Smooth muscle cell (in vitro differentiated cells): ENCODE measurements around the gene PDE3B. TPM values are rescaled to one million over a fixed set of nuclear protein-coding genes. Genes with fewer than 3 reads are reported as not detected.
A peak's percentile ranks its signal among the peaks of the same experiment; 100 is the strongest.

Experiments
- DNase-seq: peaks from one replicate; lab custom pipeline; 2025; ENCODE audit not compliant: unreplicated experiment; lab: John Stamatoyannopoulos, UW
- H2AFZ ChIP-seq: fragments of 200-600 bp; sonication (generic); 2 replicates; pipeline ENCODE4 v1.6.0; 2016; ENCODE audit warnings: antibody characterized with exemption, low read depth, mild to moderate bottlenecking
- H3F3A ChIP-seq: fragments of 200-600 bp; sonication (generic); 2 replicates; pipeline ENCODE4 v1.6.0; 2017; ENCODE audit warnings: antibody characterized with exemption, low read depth
- H3K27ac ChIP-seq: fragments of 200-600 bp; sonication (generic); 2 replicates; pipeline ENCODE4 v1.5.1; 2016; ENCODE audit warnings: low read depth, mild to moderate bottlenecking
- H3K27me3 ChIP-seq: fragments of 200-600 bp; sonication (generic); 2 replicates; pipeline ENCODE4 v1.6.1; 2016; ENCODE audit warnings: low read depth, mild to moderate bottlenecking
- H3K36me3 ChIP-seq: fragments of 200-600 bp; sonication (generic); 2 replicates; pipeline ENCODE4 v1.5.1; 2016; ENCODE audit warnings: low read depth
- H3K4me1 ChIP-seq: fragments of 200-600 bp; sonication (generic); 2 replicates; pipeline ENCODE4 v1.5.1; 2016; ENCODE audit warnings: low read depth
- H3K4me2 ChIP-seq: fragments of 200-600 bp; sonication (generic); 2 replicates; pipeline ENCODE4 v1.6.0; 2016; ENCODE audit warnings: mild to moderate bottlenecking
- H3K4me3 ChIP-seq: fragments of 200-600 bp; sonication (generic); 2 replicates; pipeline ENCODE4 v1.5.1; 2016; ENCODE audit warnings: mild to moderate bottlenecking
- H3K79me2 ChIP-seq: fragments of 200-600 bp; sonication (generic); 2 replicates; pipeline ENCODE4 v1.6.0; 2016; ENCODE audit warnings: low read depth, mild to moderate bottlenecking
- H3K9ac ChIP-seq: fragments of 200-600 bp; sonication (generic); 2 replicates; pipeline ENCODE4 v1.6.0; 2016; ENCODE audit warnings: low read depth
- H3K9me3 ChIP-seq: fragments of 200-600 bp; sonication (generic); replicated peaks from 2 replicates; pipeline ENCODE4 v1.5.1; 2016; ENCODE audit warnings: low read depth
- H4K20me1 ChIP-seq: fragments of 200-600 bp; sonication (generic); 2 replicates; pipeline ENCODE4 v1.6.0; 2016; ENCODE audit warnings: low read depth
- WGBS: methylation state at CpG from one replicate; pipeline ENCODE4 v1.1.7; 2016; ENCODE audit warnings: low lambda C conversion rate; 5-methylcytosine and 5-hydroxymethylcytosine counted together
- polyA plus RNA-seq: library from polyadenylated mRNA; unstranded; fragments of >200 nt; fragmentation: Nextera tagmentation; extraction: Ambion mirVana; gene quantifications from 2 replicates; pipeline ENCODE4 v1.2.1, GENCODE V29; 2016
- total RNA-seq: library from RNA; depleted of rRNA; stranded (reverse); fragments of >200 nt; gene quantifications from 2 replicates; pipeline ENCODE4 v1.2.3, GENCODE V29; 2014
- TF ChIP-seq, protein P1 (sequence below): fragments of 200-600 bp; sonication (generic); IDR thresholded peaks from 2 replicates; pipeline ENCODE4 v1.5.1; 2017; ENCODE audit warnings: borderline replicate concordance, mild to moderate bottlenecking, antibody characterized with exemption; ENCODE audit not compliant: insufficient read depth, poor library complexity, severe bottlenecking

The PDE3B gene
- total and polyA plus RNA-seq, 2 experiments from 2014 or later, result 1.7 to 1.8 TPM

- no peaks in the 10 kb centered on the region for H3K36me3 ChIP-seq
- H3K79me2 ChIP-seq, result peaks cover 3% of the 10 kb centered on the region
- H3K4me3 ChIP-seq, result no peak overlapping the region
- TF ChIP-seq, protein P1, sequence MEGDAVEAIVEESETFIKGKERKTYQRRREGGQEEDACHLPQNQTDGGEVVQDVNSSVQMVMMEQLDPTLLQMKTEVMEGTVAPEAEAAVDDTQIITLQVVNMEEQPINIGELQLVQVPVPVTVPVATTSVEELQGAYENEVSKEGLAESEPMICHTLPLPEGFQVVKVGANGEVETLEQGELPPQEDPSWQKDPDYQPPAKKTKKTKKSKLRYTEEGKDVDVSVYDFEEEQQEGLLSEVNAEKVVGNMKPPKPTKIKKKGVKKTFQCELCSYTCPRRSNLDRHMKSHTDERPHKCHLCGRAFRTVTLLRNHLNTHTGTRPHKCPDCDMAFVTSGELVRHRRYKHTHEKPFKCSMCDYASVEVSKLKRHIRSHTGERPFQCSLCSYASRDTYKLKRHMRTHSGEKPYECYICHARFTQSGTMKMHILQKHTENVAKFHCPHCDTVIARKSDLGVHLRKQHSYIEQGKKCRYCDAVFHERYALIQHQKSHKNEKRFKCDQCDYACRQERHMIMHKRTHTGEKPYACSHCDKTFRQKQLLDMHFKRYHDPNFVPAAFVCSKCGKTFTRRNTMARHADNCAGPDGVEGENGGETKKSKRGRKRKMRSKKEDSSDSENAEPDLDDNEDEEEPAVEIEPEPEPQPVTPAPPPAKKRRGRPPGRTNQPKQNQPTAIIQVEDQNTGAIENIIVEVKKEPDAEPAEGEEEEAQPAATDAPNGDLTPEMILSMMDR, result no peak
- DNase-seq, result no peak
- no peak overlapping the region for H2AFZ ChIP-seq
- 100% methylated on average over 1 of the region's 1 CpG for WGBS
- H3K4me2 ChIP-seq, result no peak overlapping the region
- H3K9ac ChIP-seq, result no peak overlapping the region
- no peaks in the 10 kb centered on the region for H3K4me1 ChIP-seq
- no peaks in the 10 kb centered on the region for H3F3A ChIP-seq
- H4K20me1 ChIP-seq, result no peaks in the 10 kb centered on the region
- H3K27ac ChIP-seq, result no peak overlapping the region
- H3K9me3 ChIP-seq, result peaks cover 3% of the 10 kb centered on the region
- no peaks in the 10 kb centered on the region for H3K27me3 ChIP-seq
Observed at GRCh38 chr11:14884667-14885273, 241.2 kb downstream of the PDE3B start.

GRCh38 chr11:14886513-14886912, 242.9 kb downstream of the PDE3B start:
- Histone ChIP-seq H3K4me1 (no peaks in the 10 kb centered on the region), H3K4me3 (no peak overlapping the region), H3K79me2 (peaks cover 3% of the 10 kb centered on the region), H3F3A (no peaks in the 10 kb centered on the region), H3K4me2 (no peak overlapping the region), H2AFZ (no peak overlapping the region), H3K9ac (no peak overlapping the region), H3K27me3 (no peaks in the 10 kb centered on the region), H4K20me1 (no peaks in the 10 kb centered on the region), H3K9me3 (no peaks in the 10 kb centered on the region), H3K36me3 (no peaks in the 10 kb centered on the region), H3K27ac (no peak overlapping the region)
- no peak for DNase-seq
- TF ChIP-seq, protein P1, result no peak
- WGBS, result 5% methylated on average over 1 of the region's 1 CpG

GRCh38 chr11:14891143-14892035, 247.8 kb downstream of the PDE3B start:
- WGBS, result under 1% methylated on average over 66 of the region's 67 CpGs
- peak overlapping the region; percentile 93 for H3K4me2 ChIP-seq
- H4K20me1 ChIP-seq, result no peaks in the 10 kb centered on the region
- no peaks in the 10 kb centered on the region for H3K36me3 ChIP-seq
- peak overlapping the region; percentile 63 for H3K9ac ChIP-seq
- TF ChIP-seq, protein P1, result no peak
- no peaks in the 10 kb centered on the region for H3F3A ChIP-seq
- no peaks in the 10 kb centered on the region for H3K9me3 ChIP-seq
- H2AFZ ChIP-seq, result peak overlapping the region; percentile 97
- peak overlapping the region; percentile 76 for H3K4me3 ChIP-seq
- H3K79me2 ChIP-seq, result no peaks in the 10 kb centered on the region
- peak overlapping the region; percentile 86 for H3K27ac ChIP-seq
- peaks cover 5% of the 10 kb centered on the region for H3K4me1 ChIP-seq
- H3K27me3 ChIP-seq, result no peaks in the 10 kb centered on the region
- peak; percentile 82 for DNase-seq
